ENCODE results near the gene TUBA1A.
"Not testable (repeated sequence)": the region's sequence is repeated elsewhere in the genome, so short reads cannot be mapped to it uniquely, and the experiment has no call there.

Gene TUBA1A

GRCh38 chr12:49198431-49199155 lies 9.7 kb upstream of the TUBA1A start:
- FAIRE-seq, result no peak
- no peak for DNase-seq (ENCODE audit: insufficient read length)
- no peak for TF ChIP-seq POLR2AphosphoS5 (IDR thresholded peaks at IDR 0.05; ENCODE audit: low read depth, low read length)
- no peak for TF ChIP-seq POLR2A (IDR thresholded peaks at IDR 0.05; ENCODE audit: low read depth, low read length)
- TF ChIP-seq TAF1 (IDR thresholded peaks at IDR 0.05; ENCODE audit: borderline replicate concordance, low read depth, low read length), result no peak

- FAIRE-seq, result no peak
These were observed 8.4 kb upstream of the TUBA1A start for GRCh38 chr12:49197256-49197655.

GRCh38 chr12:49195736-49196135 lies 6.9 kb upstream of the TUBA1A start:
- FAIRE-seq, result no peak
- DNase-seq (ENCODE audit: insufficient read length), result no peak
- TF ChIP-seq TAF1 (IDR thresholded peaks at IDR 0.05; ENCODE audit: borderline replicate concordance, low read depth, low read length) (no peak), POLR2A (IDR thresholded peaks at IDR 0.05; ENCODE audit: low read depth, low read length) (no peak), POLR2AphosphoS5 (IDR thresholded peaks at IDR 0.05; ENCODE audit: low read depth, low read length) (no peak)

More at GRCh38 chr12:49197256-49197655, 8.4 kb upstream of the TUBA1A start:
- no peak for DNase-seq (ENCODE audit: insufficient read length)
- TF ChIP-seq POLR2AphosphoS5 (IDR thresholded peaks at IDR 0.05; ENCODE audit: low read depth, low read length) (no peak), TAF1 (IDR thresholded peaks at IDR 0.05; ENCODE audit: borderline replicate concordance, low read depth, low read length) (no peak), POLR2A (IDR thresholded peaks at IDR 0.05; ENCODE audit: low read depth, low read length) (no peak)

GRCh38 chr12:49193746-49194145 lies 4.9 kb upstream of the TUBA1A start:
- not testable (repeated sequence) for DNase-seq (ENCODE audit: insufficient read length); FAIRE-seq

- FAIRE-seq; DNase-seq (ENCODE audit: insufficient read length): not testable (repeated sequence)
These were observed 2.6 kb upstream of the TUBA1A start for GRCh38 chr12:49191498-49191897.

GRCh38 chr12:49190974-49191373 lies 2.1 kb upstream of the TUBA1A start:
- DNase-seq (ENCODE audit: insufficient read length), result no peak
- FAIRE-seq, result no peak
- no peak for TF ChIP-seq POLR2AphosphoS5 (IDR thresholded peaks at IDR 0.05; ENCODE audit: low read depth, low read length)
- TF ChIP-seq TAF1 (IDR thresholded peaks at IDR 0.05; ENCODE audit: borderline replicate concordance, low read depth, low read length), result no peak
- no peak for TF ChIP-seq POLR2A (IDR thresholded peaks at IDR 0.05; ENCODE audit: low read depth, low read length)

GRCh38 chr12:49189731-49190716 lies 1.1 kb upstream of the TUBA1A start:
- TF ChIP-seq POLR2A (IDR thresholded peaks at IDR 0.05; ENCODE audit: low read depth, low read length) (no peak), TAF1 (IDR thresholded peaks at IDR 0.05; ENCODE audit: borderline replicate concordance, low read depth, low read length) (no peak), POLR2AphosphoS5 (IDR thresholded peaks at IDR 0.05; ENCODE audit: low read depth, low read length) (no peak)
- DNase-seq (ENCODE audit: insufficient read length) (no peak), FAIRE-seq (no peak)

- no peak for FAIRE-seq
- no peak for TF ChIP-seq POLR2A (IDR thresholded peaks at IDR 0.05; ENCODE audit: low read depth, low read length)
- no peak for TF ChIP-seq TAF1 (IDR thresholded peaks at IDR 0.05; ENCODE audit: borderline replicate concordance, low read depth, low read length)
- no peak for TF ChIP-seq POLR2AphosphoS5 (IDR thresholded peaks at IDR 0.05; ENCODE audit: low read depth, low read length)
- DNase-seq (ENCODE audit: insufficient read length), result peak; percentile 43
These were observed 522 bp downstream of the TUBA1A start for GRCh38 chr12:49188201-49188915.

GRCh38 chr12:49187184-49187583 lies 1.7 kb downstream of the TUBA1A start:
- FAIRE-seq, result no peak
- DNase-seq (ENCODE audit: insufficient read length), result no peak
- TF ChIP-seq POLR2AphosphoS5 (IDR thresholded peaks at IDR 0.05; ENCODE audit: low read depth, low read length), result no peak
- no peak for TF ChIP-seq TAF1 (IDR thresholded peaks at IDR 0.05; ENCODE audit: borderline replicate concordance, low read depth, low read length)
- no peak for TF ChIP-seq POLR2A (IDR thresholded peaks at IDR 0.05; ENCODE audit: low read depth, low read length)

- not testable (repeated sequence) for FAIRE-seq; DNase-seq (ENCODE audit: insufficient read length)
These were observed 2.6 kb downstream of the TUBA1A start for GRCh38 chr12:49186307-49186706.

GRCh38 chr12:49184697-49185096 lies 4.2 kb downstream of the TUBA1A start:
- FAIRE-seq; DNase-seq (ENCODE audit: insufficient read length): not testable (repeated sequence)

GRCh38 chr12:49183214-49183950 lies 5.5 kb downstream of the TUBA1A start:
- DNase-seq (ENCODE audit: insufficient read length); FAIRE-seq: not testable (repeated sequence)
